GM18520 (cell line): ENCODE measurements around the gene NBPF15.
"Not testable (repeated sequence)": the region's sequence is repeated elsewhere in the genome, so short reads cannot be mapped to it uniquely, and the experiment has no call there.

Experiments used
- ATAC-seq: cut with Tn5 transposase; IDR thresholded peaks from one replicate; pipeline ENCODE4 v1.9.1; 2021; ENCODE audit not compliant: unreplicated experiment

The NBPF15 gene

GRCh38 chr1:144461136-144461759 is at the start of gene NBPF15:
TSS of gene NBPF15 (minus strand) at chr1:144461669. CDS start at chr1:144440003, 21,666 bp downstream.
- peak; percentile 97 for ATAC-seq

GRCh38 chr1:144496429-144496828 is 35.0 kb upstream of the NBPF15 start:
- ATAC-seq = not testable (repeated sequence)

- ATAC-seq = not testable (repeated sequence)
Observed at GRCh38 chr1:144494130-144494529, 32.7 kb upstream of the NBPF15 start.

- not testable (repeated sequence) for ATAC-seq
Observed at GRCh38 chr1:144490394-144490793, 28.9 kb upstream of the NBPF15 start.

GRCh38 chr1:144487002-144487401 is 25.5 kb upstream of the NBPF15 start:
- not testable (repeated sequence) for ATAC-seq

GRCh38 chr1:144485048-144485993 is 23.9 kb upstream of the NBPF15 start:
- not testable (repeated sequence) for ATAC-seq

- not testable (repeated sequence) for ATAC-seq
Observed at GRCh38 chr1:144473897-144474296, 12.4 kb upstream of the NBPF15 start.

- ATAC-seq = not testable (repeated sequence)
Observed at GRCh38 chr1:144471434-144471833, 10.0 kb upstream of the NBPF15 start.

GRCh38 chr1:144461778-144462177 is 309 bp upstream of the NBPF15 start:
- not testable (repeated sequence) for ATAC-seq

GRCh38 chr1:144460686-144461085 is 783 bp downstream of the NBPF15 start:
- not testable (repeated sequence) for ATAC-seq

GRCh38 chr1:144442402-144442801 is 19.1 kb downstream of the NBPF15 start:
- ATAC-seq = not testable (repeated sequence)

- ATAC-seq = not testable (repeated sequence)
Observed at GRCh38 chr1:144439737-144440136, 21.7 kb downstream of the NBPF15 start.

- ATAC-seq = not testable (repeated sequence)
Observed at GRCh38 chr1:144418891-144419694, 42.4 kb downstream of the NBPF15 start.

GRCh38 chr1:144413404-144414118 is 47.9 kb downstream of the NBPF15 start:
- ATAC-seq = not testable (repeated sequence)

- ATAC-seq = peak; percentile 81
Observed at GRCh38 chr1:144412491-144413403, 48.7 kb downstream of the NBPF15 start.

- ATAC-seq = peak; percentile 47
Observed at GRCh38 chr1:144412068-144412471, 49.4 kb downstream of the NBPF15 start.

- not testable (repeated sequence) for ATAC-seq
Observed at GRCh38 chr1:144402807-144403206, 58.7 kb downstream of the NBPF15 start.

- ATAC-seq = not testable (repeated sequence)
Observed at GRCh38 chr1:144371651-144372050, 89.8 kb downstream of the NBPF15 start.
